Tongue (tissue), 2 donors: ENCODE data around the gene CPZ. TPM values are rescaled to one million over a fixed set of nuclear protein-coding genes. Genes with fewer than 3 reads are reported as not detected.

Experiments
- DNase-seq: peaks from one replicate; pipeline ENCODE4 v3.0.0-alpha.2; 2015
- total RNA-seq: library from RNA; depleted of rRNA; stranded (reverse); fragments of >200 nt; gene quantifications from one replicate; pipeline ENCODE4 v1.2.3, GENCODE V29; 2014

CPZ gene
- total RNA-seq, 1 donor from 2014 or later, result 6.8 TPM

GRCh38 chr4:8655411-8656184 lies 63.0 kb downstream of the CPZ start:
- no peak for DNase-seq

- DNase-seq, result no peak
Measured at GRCh38 chr4:8656185-8656517, 63.6 kb downstream of the CPZ start.

DNA sequence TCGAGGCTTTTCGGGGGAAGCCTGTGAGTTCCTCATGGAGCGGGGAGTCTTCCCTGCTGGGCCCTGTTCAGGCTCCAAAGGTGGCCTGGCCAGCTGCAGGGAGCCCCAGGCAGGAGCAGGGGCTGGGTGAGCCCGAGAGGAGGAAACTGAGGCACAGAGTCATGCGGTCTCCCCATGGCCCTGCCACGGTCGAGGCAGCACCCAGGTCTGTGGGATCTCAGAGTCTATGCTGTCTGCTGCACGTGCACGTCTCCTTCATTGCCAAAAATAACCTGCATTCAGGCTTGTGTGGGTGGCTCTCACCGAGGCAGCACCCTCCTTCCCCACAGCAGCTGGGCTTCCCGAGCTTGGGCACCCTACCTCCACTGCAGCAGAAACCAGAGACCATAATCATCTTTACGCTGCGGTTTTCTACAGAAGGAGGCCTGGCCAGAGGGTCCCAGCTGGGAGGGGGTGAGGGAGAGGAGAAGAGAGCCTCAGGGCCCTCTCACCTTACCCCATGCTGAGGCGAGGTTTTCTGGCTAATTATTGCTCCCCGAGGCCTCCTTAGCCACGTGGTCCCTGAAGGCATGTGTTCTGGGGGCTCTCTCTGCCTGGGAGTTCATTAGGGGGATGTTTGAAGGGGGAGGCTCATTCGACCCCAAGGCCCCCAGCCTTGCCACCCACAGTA lies 64.3 kb downstream of the CPZ start:
- DNase-seq, result no peak

DNA sequence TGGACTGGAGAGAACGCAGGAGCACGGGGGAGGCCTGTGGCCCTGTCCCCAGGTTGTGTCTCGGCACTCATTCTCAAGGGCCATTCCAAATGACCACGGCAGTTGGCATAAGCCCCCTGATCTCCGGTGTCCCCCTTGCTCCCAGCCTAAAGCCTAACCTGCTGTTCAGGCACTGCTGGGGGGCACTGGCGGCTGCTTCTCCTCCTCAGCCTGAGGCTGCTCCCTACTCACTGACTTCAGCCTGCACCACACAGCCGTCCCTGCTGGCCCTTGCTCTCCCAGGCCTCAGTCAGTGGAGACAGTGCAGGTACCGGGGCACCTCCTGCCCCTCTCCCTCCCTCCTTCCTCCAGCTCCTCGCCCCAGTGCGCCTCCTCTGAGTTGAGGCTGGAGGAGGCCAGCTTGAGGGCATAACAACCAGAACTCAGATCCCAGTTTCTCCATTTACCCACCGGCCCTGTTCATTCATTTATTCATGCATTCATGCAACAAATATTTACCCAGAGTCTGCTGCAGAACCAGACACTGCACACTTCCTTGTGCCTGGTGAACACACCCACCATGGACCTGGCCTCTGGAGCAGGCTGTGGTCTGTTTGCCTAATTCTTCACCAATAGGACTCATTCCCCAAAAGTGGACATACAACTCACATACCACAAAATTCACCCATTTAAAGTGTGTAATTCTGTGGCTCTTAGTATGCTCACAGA lies 65.0 kb downstream of the CPZ start:
- no peak for DNase-seq

DNA sequence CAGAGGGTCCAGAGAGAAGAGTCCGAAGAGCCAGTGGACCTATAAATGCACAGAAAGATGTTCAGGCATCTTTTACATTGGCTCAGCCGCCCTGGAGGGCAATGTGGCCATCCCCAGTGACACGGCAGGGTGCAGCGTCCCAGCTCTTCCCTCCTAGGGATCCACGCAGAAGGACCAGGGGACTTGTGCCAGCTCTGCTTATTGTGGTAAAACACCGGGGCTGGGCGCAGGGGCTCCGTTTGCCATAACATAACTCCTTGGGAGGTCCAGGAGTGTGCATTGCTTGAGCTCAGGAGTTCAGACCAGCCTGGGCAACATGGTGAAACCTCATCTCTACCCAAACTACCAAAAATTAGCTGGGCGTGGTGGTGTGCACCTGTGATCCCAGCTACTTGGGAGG lies 70.2 kb downstream of the CPZ start:
- no peak for DNase-seq

GRCh38 chr4:8664031-8664805 lies 71.7 kb downstream of the CPZ start:
- DNase-seq, result no peak

DNA sequence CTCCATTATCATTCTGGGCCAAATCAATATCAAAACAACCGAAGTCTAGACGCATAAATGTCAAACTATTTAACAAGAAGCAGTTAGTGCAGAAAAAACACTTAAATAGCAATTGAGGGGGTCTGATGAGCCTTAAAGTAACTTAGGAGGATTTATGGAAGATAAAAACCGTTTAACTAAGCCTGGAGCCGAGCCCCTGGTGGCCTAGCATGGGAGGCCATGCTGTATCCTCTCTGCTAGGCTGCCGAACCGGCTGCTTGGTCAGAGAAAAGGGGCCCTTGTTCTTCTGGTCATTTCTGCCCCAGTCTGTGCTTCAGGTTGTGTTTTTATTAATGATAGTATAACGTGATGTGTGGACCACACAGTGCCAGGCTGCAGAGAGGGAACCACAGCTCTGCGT lies 72.4 kb downstream of the CPZ start:
- DNase-seq, result no peak

DNA sequence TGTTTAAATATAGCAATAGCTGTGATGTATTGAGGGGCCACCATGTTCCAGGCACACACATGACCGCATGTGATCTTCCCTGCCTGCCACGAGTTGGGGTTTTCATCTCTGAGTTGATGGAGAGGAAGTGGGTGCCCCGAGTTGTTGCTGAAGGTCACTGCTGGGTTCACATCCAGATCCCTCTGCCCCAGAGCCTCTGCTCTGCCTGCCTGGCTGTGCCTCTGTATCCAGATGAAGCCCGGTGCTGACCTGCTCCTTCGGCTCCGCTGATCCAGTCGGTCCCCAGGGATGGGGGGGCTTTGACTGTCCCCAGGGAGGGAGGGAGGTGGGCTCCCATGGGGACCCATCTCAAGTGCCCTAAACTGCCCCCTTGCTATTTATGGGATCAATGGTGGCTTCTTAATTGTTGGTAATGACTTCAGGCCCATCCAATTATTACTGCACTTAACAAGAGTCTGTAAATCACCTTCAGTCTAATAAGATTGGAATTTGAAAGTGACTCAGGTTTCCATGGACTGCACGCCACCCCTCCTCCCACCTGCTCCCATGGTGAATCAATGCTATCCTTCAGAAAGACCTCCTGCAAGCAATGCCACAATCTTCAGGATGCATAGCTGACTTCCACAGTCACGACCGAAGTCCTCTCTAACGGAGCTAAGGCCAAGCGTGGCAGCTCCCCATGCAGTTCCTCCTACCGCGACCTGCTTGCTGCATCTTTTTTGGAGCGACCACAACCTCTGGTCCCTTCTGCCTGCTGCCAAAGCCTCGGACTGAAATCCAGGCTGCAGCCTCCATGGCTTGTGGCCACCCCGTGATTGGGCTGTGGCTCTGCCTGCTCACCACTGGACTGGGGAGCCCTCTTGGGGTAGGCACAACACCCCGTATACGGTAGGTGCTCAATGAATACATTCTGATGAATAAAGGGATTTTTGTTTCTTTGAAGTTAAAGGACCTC lies 73.1 kb downstream of the CPZ start:
- no peak for DNase-seq

DNA sequence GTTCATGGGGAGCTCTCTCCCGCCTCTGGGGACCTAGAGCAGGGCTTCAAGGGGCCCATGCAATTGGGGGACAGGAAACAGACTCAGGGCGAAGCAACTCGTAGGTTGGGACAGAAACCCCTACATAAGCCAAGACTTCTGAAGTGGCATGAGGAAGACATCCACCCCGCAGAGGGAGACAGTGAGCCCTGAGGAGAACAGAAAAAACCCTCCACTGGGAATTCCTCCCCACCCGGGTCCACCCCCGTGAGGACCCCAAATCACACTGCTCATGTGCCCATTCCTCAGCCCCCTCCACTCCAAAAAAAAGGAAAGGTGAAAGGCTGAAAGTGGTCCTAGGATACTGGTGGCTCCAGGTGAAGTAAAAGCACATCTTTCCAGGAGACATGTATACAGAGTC lies 74.0 kb downstream of the CPZ start:
- DNase-seq, result no peak

Other genes starting within 250 kb of the CPZ start
- gene ACOX3, start 152.0 kb upstream of the CPZ start, total RNA-seq, result 33.1 TPM
- gene TRMT44, start 152.0 kb upstream of the CPZ start, total RNA-seq, result 27.5 TPM
- 1.3 TPM for gene GPR78, start 12.4 kb upstream of the CPZ start, total RNA-seq